Stimulated activated naive CD8-positive, alpha-beta T cell treated with anti-CD3 and anti-CD28 coated beads, Interleukin-15, amount 100 ng/mL, for 72 hours (primary cell): ENCODE results near the gene KRTAP15-1.

Source experiments
- ATAC-seq: fragments of 150-1000 bp; cut with Tn5 transposase; 2 replicates; pipeline ENCODE4 v1.10.0; 2021; ENCODE audit warnings: mild to moderate bottlenecking, moderate library complexity
- DNase-seq, 2 donors: peaks; one replicate each; pipeline ENCODE4 v3.0.0; 2021 to 2022
- H3K27ac Mint-ChIP-seq, 2 donors: one replicate each; pipeline ENCODE4 v1.8.0; 2022; ENCODE audit warnings: mild to moderate bottlenecking in 2 of 2, mixed read lengths in 2 of 2, moderate library complexity in 2 of 2
- H3K27me3 Mint-ChIP-seq: one replicate; pipeline ENCODE4 v1.8.0; 2022; ENCODE audit warnings: mixed read lengths
- H3K4me1 Mint-ChIP-seq: one replicate; pipeline ENCODE4 v1.8.0; 2022; ENCODE audit warnings: mild to moderate bottlenecking, mixed read lengths
- H3K4me3 Mint-ChIP-seq, 2 donors: one replicate each; pipeline ENCODE4 v1.8.0; 2022; ENCODE audit warnings: mild to moderate bottlenecking in 2 of 2, mixed read lengths in 2 of 2, moderate library complexity in 1 of 2
- H3K9me3 Mint-ChIP-seq, 2 donors: one replicate each; pipeline ENCODE4 v1.8.0; 2022; ENCODE audit warnings: mixed read lengths in 2 of 2

KRTAP15-1 gene

DNA sequence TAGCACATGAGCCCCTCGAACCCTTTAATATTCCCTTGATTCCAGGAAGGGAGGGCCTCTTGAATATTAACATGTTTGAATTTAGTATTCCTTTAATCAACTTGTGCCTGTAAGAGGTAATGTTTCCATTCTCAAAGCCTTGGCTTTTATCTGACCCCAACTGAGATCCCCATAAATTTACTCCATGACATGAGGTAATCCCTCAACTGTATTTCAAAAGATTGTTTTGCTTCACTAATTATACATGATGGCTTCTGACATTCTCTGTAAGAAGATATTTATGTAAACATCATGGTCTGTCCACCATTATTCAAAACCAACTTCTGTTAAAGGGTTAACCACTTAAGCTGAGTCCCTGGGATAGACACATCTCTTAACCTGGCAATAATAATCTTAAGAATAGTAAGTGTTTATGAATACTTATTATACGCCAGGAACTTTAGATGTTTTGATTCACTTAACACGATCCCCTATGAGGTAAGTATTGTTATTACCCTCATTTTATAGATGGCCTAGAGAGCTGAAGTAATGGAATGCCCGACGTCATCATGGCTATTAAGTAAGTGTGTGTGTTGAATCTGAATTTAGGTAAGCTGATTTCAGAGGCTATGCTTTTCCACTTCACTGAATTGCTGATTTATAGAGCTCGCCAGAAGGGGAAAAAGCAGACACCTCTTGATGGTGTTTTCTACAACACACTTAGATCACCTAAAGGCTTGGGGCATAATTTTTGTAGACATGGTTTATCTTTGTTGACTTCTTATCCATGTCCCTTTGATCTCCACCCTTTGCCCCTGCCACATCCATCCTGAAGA, 29.0 kb downstream of the KRTAP15-1 start:
- Mint-ChIP-seq H3K27ac (no peak overlapping the region), H3K27me3 (peaks cover 8% of the 10 kb centered on the region), H3K4me3 (no peak overlapping the region), H3K4me1 (no peaks in the 10 kb centered on the region), H3K9me3 (peaks cover 0 to 15% of the 10 kb centered on the region in 2 donors)
- no peak for DNase-seq
- ATAC-seq: no peak

DNA sequence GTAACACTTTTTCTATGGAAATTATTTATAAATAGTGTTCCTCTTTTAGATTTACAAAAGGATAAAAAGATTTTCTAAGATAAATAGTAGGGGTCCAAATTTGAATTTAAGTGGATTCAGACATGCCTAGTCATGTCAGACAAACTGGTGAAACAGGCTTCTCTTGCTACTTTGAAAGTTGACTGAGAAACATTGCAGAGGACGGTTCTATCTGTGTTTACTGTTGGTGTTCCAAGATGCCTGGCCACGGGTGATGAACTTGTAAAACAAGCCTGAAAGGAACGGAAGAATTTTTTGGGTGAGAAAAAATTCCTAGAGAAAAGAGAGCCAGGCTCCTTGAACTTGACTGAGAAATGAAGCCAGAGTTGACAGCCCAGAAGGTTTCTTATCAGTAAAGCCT, 37.9 kb downstream of the KRTAP15-1 start:
- H3K27me3 Mint-ChIP-seq: no peaks in the 10 kb centered on the region
- DNase-seq (no peak), ATAC-seq (no peak)
- H3K9me3 Mint-ChIP-seq: no peaks in the 10 kb centered on the region
- no peak overlapping the region for H3K27ac Mint-ChIP-seq
- H3K4me3 Mint-ChIP-seq: no peak overlapping the region
- H3K4me1 Mint-ChIP-seq: no peaks in the 10 kb centered on the region

DNA sequence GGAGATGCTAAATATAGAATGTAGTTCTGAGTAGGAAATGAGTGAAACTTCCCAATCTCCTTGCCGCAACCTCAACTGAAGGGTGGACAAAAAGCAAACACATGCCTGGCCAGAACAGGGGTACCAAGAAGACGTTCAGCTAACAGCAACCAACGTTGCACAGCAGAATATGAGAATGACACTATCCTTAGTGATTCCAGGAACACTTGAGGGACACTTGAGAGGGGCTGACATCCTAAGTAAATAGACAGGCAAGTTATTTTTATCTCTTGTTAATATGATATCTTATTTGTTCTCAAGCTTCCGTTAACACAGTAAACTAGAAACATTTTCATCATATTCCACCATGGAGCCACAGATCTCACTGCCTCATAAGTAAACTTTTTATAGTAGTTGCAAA, 39.2 kb downstream of the KRTAP15-1 start:
- no peak overlapping the region for H3K4me3 Mint-ChIP-seq
- no peaks in the 10 kb centered on the region for H3K27me3 Mint-ChIP-seq
- peak overlapping the region in 1 of 2 donors; percentile 52 for H3K27ac Mint-ChIP-seq
- H3K9me3 Mint-ChIP-seq: no peaks in the 10 kb centered on the region
- DNase-seq (no peak), ATAC-seq (no peak)
- no peaks in the 10 kb centered on the region for H3K4me1 Mint-ChIP-seq

DNA sequence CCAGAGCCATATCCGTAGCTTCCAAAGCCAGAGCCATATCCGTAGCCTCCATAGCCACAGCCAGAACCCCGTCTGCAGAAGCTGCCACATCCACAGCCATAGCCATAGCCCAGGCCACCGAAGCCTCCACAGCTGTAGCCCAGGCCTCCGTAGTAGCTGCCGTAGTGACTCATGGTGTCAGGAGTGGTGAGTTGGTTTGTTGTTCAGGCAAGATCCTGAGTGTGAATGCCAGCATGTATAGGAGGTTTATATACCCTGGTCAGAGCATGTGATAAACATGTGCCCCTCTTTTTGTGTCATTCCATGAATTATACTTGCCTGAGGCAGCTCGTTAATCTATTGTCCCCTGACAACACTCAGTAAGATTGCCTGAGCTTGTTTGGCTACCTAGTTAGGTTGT, 40.1 kb downstream of the KRTAP15-1 start, which contains the start of gene KRTAP19-1:
KRTAP19-1 (minus strand) TSS at position 223 of the 400 bp plus-strand sequence; CDS start at position 173, 50 bp downstream.
- H3K4me3 Mint-ChIP-seq: no peak within 1 kb of the TSS
- DNase-seq: no peak
- no peaks in the 10 kb centered on the region for H3K27me3 Mint-ChIP-seq
- H3K4me1 Mint-ChIP-seq: no peaks in the 10 kb centered on the region
- H3K9me3 Mint-ChIP-seq: peaks cover 2 to 3% of the 10 kb centered on the region in 2 donors
- ATAC-seq: no peak
- peak within 1 kb of the TSS in 1 of 2 donors; percentile 52 for H3K27ac Mint-ChIP-seq

DNA sequence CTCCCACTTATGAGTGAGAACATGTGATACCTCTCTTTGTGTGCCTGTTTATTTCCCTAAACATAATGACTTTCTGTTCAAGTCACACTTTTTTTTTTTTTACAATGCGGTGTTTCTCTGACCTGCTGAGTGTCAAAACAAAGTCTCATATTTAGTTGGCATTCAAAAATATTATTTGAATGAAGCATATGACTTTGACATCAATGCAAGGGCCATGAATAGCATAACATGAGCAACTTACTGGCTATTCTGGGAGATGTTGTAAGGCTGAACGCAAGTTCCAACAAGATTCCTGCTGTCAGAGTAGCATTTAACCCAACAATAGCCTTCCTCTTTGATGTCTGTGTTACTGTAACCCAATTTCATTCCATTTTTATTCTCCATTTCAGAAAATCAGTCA, 42.1 kb downstream of the KRTAP15-1 start:
- Mint-ChIP-seq H3K4me1 (no peaks in the 10 kb centered on the region), H3K9me3 (peaks cover 12% of the 10 kb centered on the region in 2 donors), H3K27me3 (no peaks in the 10 kb centered on the region), H3K27ac (no peak overlapping the region), H3K4me3 (no peak overlapping the region)
- ATAC-seq (no peak), DNase-seq (no peak)

DNA sequence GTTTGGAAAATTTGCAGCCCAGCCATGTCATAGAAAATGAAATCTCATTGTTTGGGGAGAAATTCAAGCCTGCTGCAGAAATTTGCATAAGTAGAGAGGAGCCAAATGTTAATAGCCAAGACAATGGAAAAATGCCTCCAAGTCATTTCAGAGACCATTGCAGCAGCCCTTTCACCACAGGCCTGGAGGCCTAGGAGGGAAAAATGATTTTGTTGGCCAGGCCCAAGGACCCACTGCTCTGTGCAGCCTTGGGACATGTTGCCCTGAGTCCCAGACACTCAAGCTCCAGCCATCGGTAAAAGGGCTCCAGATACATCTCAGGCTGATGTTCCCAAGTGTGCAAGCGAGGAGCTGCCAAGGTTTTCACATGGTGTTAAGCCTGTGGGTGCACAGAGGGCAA, 46.1 kb downstream of the KRTAP15-1 start:
- H3K27me3 Mint-ChIP-seq: no peaks in the 10 kb centered on the region
- peaks cover 12 to 23% of the 10 kb centered on the region in 2 donors for H3K9me3 Mint-ChIP-seq
- H3K4me1 Mint-ChIP-seq: no peaks in the 10 kb centered on the region
- no peak overlapping the region for H3K4me3 Mint-ChIP-seq
- DNase-seq (no peak), ATAC-seq (no peak)
- H3K27ac Mint-ChIP-seq: no peak overlapping the region

DNA sequence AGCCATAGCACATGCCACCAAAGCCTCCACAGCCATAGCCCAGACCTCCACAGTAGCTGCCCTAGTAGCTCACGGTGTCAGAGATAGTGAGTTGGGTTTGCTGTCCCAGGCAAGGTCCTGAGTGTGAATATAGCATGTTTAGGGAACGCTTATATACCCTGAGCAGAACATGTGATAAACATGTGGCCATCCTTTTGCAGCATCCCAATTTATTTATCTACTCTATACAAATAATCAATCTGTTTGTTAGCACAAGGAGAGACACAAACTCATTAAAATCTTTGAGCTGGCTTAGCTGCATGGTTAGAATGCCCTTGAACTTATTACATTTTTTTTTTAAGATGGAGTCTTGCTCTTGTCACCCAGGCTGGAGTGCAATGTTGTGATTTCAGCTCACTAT, 47.3 kb downstream of the KRTAP15-1 start, which contains the start of gene KRTAP19-2:
KRTAP19-2 (minus strand) TSS at position 101 of the 400 bp plus-strand sequence; CDS start at position 13, 88 bp downstream.
- ATAC-seq (no peak), DNase-seq (no peak)
- Mint-ChIP-seq H3K27me3 (no peaks in the 10 kb centered on the region), H3K4me1 (no peaks in the 10 kb centered on the region), H3K4me3 (no peak within 1 kb of the TSS), H3K27ac (no peak within 1 kb of the TSS), H3K9me3 (peaks cover 12 to 23% of the 10 kb centered on the region in 2 donors)
